Neural progenitor cell (in vitro differentiated cells): ENCODE measurements around the gene SLC16A2. TPM values are rescaled to one million over a fixed set of nuclear protein-coding genes. Genes with fewer than 3 reads are reported as not detected.
"Not testable (repeated sequence)": the region's sequence is repeated elsewhere in the genome, so short reads cannot be mapped to it uniquely, and the experiment has no call there.

Experiments used
- DNase-seq: peaks from one replicate; pipeline ENCODE4 v3.0.0-alpha.2; 2016; ENCODE audit warnings: low spot score
- H2AFZ ChIP-seq: fragments of 200-600 bp; sonication (generic); replicated peaks from 2 replicates; pipeline ENCODE4 v1.6.1; 2016; ENCODE audit warnings: antibody characterized with exemption
- H3F3A ChIP-seq: fragments of 200-600 bp; sonication (generic); 2 replicates; pipeline ENCODE4 v1.6.1; 2016; ENCODE audit warnings: antibody characterized with exemption, low read depth
- H3K27ac ChIP-seq: fragments of 200-600 bp; sonication (generic); 2 replicates; pipeline ENCODE4 v1.5.1; 2016; ENCODE audit warnings: mild to moderate bottlenecking
- H3K27me3 ChIP-seq: fragments of 200-600 bp; sonication (generic); 2 replicates; pipeline ENCODE4 v1.6.1; 2016; ENCODE audit warnings: mild to moderate bottlenecking, moderate library complexity
- H3K36me3 ChIP-seq: fragments of 200-600 bp; sonication (generic); 2 replicates; pipeline ENCODE4 v1.5.1; 2016
- H3K4me1 ChIP-seq: fragments of 200-600 bp; sonication (generic); 2 replicates; pipeline ENCODE4 v1.6.1; 2016; ENCODE audit warnings: mixed run types
- H3K4me2 ChIP-seq: fragments of 200-600 bp; sonication (generic); 2 replicates; pipeline ENCODE4 v1.6.1; 2016
- H3K4me3 ChIP-seq: fragments of 200-600 bp; sonication (generic); 2 replicates; pipeline ENCODE4 v1.5.1; 2016
- H3K79me2 ChIP-seq: fragments of 200-600 bp; sonication (generic); 2 replicates; pipeline ENCODE4 v1.6.1; 2016; ENCODE audit warnings: low read depth
- H3K9ac ChIP-seq: fragments of 200-600 bp; sonication (generic); 2 replicates; pipeline ENCODE4 v1.6.1; 2016
- H3K9me3 ChIP-seq: fragments of 200-600 bp; sonication (generic); 2 replicates; pipeline ENCODE4 v1.5.1; 2016; ENCODE audit warnings: low read depth
- H4K20me1 ChIP-seq: fragments of 200-600 bp; sonication (generic); 2 replicates; pipeline ENCODE4 v1.6.1; 2016; ENCODE audit warnings: low read depth
- H3K27ac Mint-ChIP-seq: 3 replicates; pipeline ENCODE4 v1.8.0; 2021; ENCODE audit warnings: mixed read lengths
- H3K27me3 Mint-ChIP-seq: 2 replicates; pipeline ENCODE4 v1.8.0; 2022; ENCODE audit warnings: low read depth, mild to moderate bottlenecking, inconsistent platforms, moderate library complexity, mixed read lengths; ENCODE audit not compliant: insufficient read depth
- H3K36me3 Mint-ChIP-seq: 3 replicates; pipeline ENCODE4 v1.8.0; 2021; ENCODE audit warnings: mixed read lengths
- H3K4me1 Mint-ChIP-seq: 3 replicates; pipeline ENCODE4 v1.8.0; 2021; ENCODE audit warnings: mixed read lengths
- H3K4me3 Mint-ChIP-seq: 3 replicates; pipeline ENCODE4 v1.8.0; 2021; ENCODE audit warnings: mild to moderate bottlenecking, moderate library complexity, mixed read lengths
- H3K9me3 Mint-ChIP-seq: 3 replicates; pipeline ENCODE4 v1.8.0; 2020; ENCODE audit warnings: mixed read lengths
- CTCF ChIP-seq: fragments of 200-600 bp; sonication (generic); IDR thresholded peaks from 2 replicates; pipeline ENCODE4 v1.5.1; 2017; ENCODE audit warnings: antibody characterized with exemption, mild to moderate bottlenecking
- EZH2 ChIP-seq: fragments of 200-600 bp; sonication (generic); IDR thresholded peaks from 2 replicates; pipeline ENCODE4 v1.6.1; 2017; ENCODE audit warnings: antibody characterized with exemption, mild to moderate bottlenecking, moderate library complexity
- EZH2phosphoT487 ChIP-seq: fragments of 200-600 bp; sonication (generic); IDR thresholded peaks from 2 replicates; pipeline ENCODE4 v1.6.1; 2017; ENCODE audit warnings: antibody characterized with exemption
- total RNA-seq: library from RNA; depleted of rRNA; stranded (reverse); fragments of >200 nt; gene quantifications from 2 replicates; pipeline ENCODE4 v1.2.3, GENCODE V29; 2015; ENCODE audit warnings: low replicate concordance

Gene SLC16A2
- total RNA-seq, 1 donor from 2014 or later: 12.6 TPM

DNA sequence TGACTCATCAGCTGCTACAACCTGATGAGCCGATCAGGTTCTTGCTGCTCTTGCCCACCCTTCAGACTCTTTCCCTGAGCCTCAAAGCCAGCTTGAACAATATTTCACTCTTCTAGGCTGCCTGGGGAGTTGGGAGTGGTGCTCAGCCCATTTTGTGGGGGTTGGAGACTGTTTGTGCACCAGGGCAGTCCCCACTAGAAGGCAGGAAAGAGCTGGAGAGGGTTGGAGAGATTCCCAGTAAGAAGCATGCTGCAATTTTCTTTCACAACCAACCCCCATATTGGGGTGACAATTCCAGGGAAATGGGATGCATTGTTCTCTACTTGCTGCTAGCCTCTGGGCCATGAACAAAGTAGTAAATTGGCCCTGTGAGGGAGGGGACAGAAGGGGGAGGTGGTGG is 44.1 kb downstream of the SLC16A2 start:
- Histone ChIP-seq H3K27ac (no peak overlapping the region), H3K79me2 (no peaks in the 10 kb centered on the region), H4K20me1 (no peaks in the 10 kb centered on the region), H3K36me3 (no peaks in the 10 kb centered on the region), H3F3A (peaks cover 11% of the 10 kb centered on the region), H3K4me3 (no peak overlapping the region), H3K9me3 (peaks cover 6% of the 10 kb centered on the region), H2AFZ (no peak overlapping the region), H3K9ac (no peak overlapping the region), H3K27me3 (no peaks in the 10 kb centered on the region), H3K4me1 (no peaks in the 10 kb centered on the region), H3K4me2 (no peak overlapping the region)
- Mint-ChIP-seq H3K4me3 (no peak overlapping the region), H3K4me1 (peaks cover 10% of the 10 kb centered on the region), H3K36me3 (peaks cover 15% of the 10 kb centered on the region), H3K27me3 (peaks cover 3% of the 10 kb centered on the region), H3K27ac (no peak overlapping the region), H3K9me3 (peaks cover 6% of the 10 kb centered on the region)
- TF ChIP-seq CTCF: no peak
- no peak for TF ChIP-seq EZH2phosphoT487
- TF ChIP-seq EZH2: no peak
- no peak for DNase-seq

DNA sequence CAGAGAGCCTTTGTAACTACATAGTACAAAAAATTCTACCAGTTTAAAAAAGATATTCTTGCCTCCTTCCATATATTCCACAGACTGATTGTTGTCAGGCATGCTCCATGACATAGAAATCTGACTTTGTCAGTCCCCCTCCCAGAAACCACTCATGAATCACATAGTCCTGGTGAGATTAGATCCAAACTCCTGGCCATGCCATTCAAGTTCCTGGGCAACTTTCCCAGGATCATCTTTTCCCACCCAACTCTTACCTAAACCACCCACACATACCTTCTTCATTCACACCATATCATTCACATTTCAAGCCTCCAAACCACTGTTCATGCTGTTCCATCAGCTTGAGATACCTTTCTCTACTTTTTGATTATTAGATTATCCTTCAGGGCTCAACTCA is 46.4 kb downstream of the SLC16A2 start:
- Histone ChIP-seq H3K9me3 (peaks cover 6% of the 10 kb centered on the region), H3F3A (no peaks in the 10 kb centered on the region), H3K4me1 (no peaks in the 10 kb centered on the region), H2AFZ (no peak overlapping the region), H3K4me3 (no peak overlapping the region), H3K4me2 (no peak overlapping the region), H3K27me3 (no peaks in the 10 kb centered on the region), H3K36me3 (no peaks in the 10 kb centered on the region), H3K9ac (no peak overlapping the region), H3K79me2 (no peaks in the 10 kb centered on the region), H4K20me1 (no peaks in the 10 kb centered on the region), H3K27ac (no peak overlapping the region)
- H3K27me3 Mint-ChIP-seq: peaks cover 2% of the 10 kb centered on the region
- no peak overlapping the region for H3K27ac Mint-ChIP-seq
- H3K4me1 Mint-ChIP-seq: no peaks in the 10 kb centered on the region
- DNase-seq: no peak
- H3K4me3 Mint-ChIP-seq: no peak overlapping the region
- H3K36me3 Mint-ChIP-seq: peaks cover 12% of the 10 kb centered on the region
- H3K9me3 Mint-ChIP-seq: peaks cover 5% of the 10 kb centered on the region
- TF ChIP-seq EZH2: no peak
- no peak for TF ChIP-seq EZH2phosphoT487
- no peak for TF ChIP-seq CTCF

DNA sequence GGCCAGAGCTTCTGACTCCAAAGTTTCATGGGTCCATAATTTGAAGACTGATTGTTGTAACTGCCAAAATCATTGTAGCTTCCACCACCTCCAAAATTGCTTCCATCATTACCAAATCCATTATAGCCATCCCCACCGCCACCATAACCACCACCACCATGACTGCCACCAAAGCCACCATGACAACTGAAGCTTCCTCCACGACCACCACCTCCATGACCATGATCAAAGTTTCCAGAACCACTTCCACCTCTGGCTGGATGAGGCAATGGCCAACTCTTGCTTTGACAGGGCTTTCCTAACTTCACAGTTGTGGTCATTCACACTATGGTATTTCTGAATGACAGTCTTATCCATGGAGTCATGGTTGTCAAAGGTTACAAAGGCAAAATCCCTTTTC is 51.8 kb downstream of the SLC16A2 start:
- not testable (repeated sequence) for H4K20me1 ChIP-seq, H3K4me3 ChIP-seq, H2AFZ ChIP-seq, H3K27ac ChIP-seq, H3K4me2 ChIP-seq, H3K27me3 ChIP-seq, H3F3A ChIP-seq, H3K79me2 ChIP-seq, H3K9ac ChIP-seq, H3K36me3 ChIP-seq, H3K4me1 Mint-ChIP-seq, H3K27ac Mint-ChIP-seq, H3K9me3 ChIP-seq, H3K4me3 Mint-ChIP-seq, H3K27me3 Mint-ChIP-seq, DNase-seq, H3K4me1 ChIP-seq
- Mint-ChIP-seq H3K36me3 (peaks cover 11% of the 10 kb centered on the region), H3K9me3 (peaks cover 18% of the 10 kb centered on the region)

DNA sequence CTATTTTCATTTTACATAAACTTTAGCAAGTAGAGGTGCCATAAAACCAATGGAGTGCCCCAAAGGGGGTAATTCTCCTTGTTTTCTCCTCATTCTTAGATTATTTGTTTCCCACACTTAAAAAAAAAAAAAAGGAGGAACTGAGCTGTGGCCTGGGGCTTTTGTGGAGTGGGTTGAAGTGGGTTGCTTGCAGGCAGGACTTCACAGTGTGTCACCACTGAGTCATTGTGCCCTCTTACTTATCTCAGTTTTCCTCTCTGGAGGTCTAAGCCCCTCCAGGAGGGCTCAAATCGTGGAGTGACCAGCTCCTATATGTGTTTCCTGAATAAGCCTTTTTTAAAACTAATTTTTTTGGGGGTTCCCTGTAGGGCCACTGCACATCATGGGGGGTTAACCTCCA is 69.0 kb downstream of the SLC16A2 start:
- no peaks in the 10 kb centered on the region for H3K27me3 ChIP-seq
- no peak overlapping the region for H2AFZ ChIP-seq
- Mint-ChIP-seq H3K36me3 (peaks cover 2% of the 10 kb centered on the region), H3K27ac (peak overlapping the region; percentile 63), H3K9me3 (peaks cover 4% of the 10 kb centered on the region), H3K27me3 (peaks cover 12% of the 10 kb centered on the region), H3K4me1 (peaks cover 43% of the 10 kb centered on the region), H3K4me3 (no peak overlapping the region)
- H3K9ac ChIP-seq: no peak overlapping the region
- no peak for TF ChIP-seq EZH2phosphoT487
- TF ChIP-seq EZH2: no peak
- TF ChIP-seq CTCF: no peak
- H3K4me2 ChIP-seq: no peak overlapping the region
- no peak overlapping the region for H3K4me3 ChIP-seq
- peaks cover 14% of the 10 kb centered on the region for H3F3A ChIP-seq
- no peaks in the 10 kb centered on the region for H3K36me3 ChIP-seq
- DNase-seq: no peak
- no peaks in the 10 kb centered on the region for H3K79me2 ChIP-seq
- H4K20me1 ChIP-seq: peaks cover 4% of the 10 kb centered on the region
- H3K27ac ChIP-seq: no peak overlapping the region
- H3K4me1 ChIP-seq: peaks cover 21% of the 10 kb centered on the region
- peaks cover 6% of the 10 kb centered on the region for H3K9me3 ChIP-seq
